GM12801 (cell line): ENCODE data around the gene ERBB4.

Experiments
- CTCF ChIP-seq: IDR thresholded peaks from one replicate; pipeline ENCODE4 v1.5.1; 2011; ENCODE audit warnings: control low read depth; ENCODE audit not compliant: insufficient read length; ENCODE audit errors: extremely low read depth

ERBB4 gene

GRCh38 chr2:212547716-212548454, 9.3 kb upstream of the ERBB4 start:
- TF ChIP-seq CTCF: no peak

- no peak for TF ChIP-seq CTCF
Observed at GRCh38 chr2:212546669-212547068, 8.1 kb upstream of the ERBB4 start.

GRCh38 chr2:212540341-212540740, 1.7 kb upstream of the ERBB4 start:
- TF ChIP-seq CTCF: no peak

- TF ChIP-seq CTCF: no peak
Observed at GRCh38 chr2:212539072-212539880, 674 bp upstream of the ERBB4 start.

- no peak for TF ChIP-seq CTCF
Observed at GRCh38 chr2:212537726-212538304, 787 bp downstream of the ERBB4 start.

GRCh38 chr2:212536817-212537725, 1.5 kb downstream of the ERBB4 start:
- no peak for TF ChIP-seq CTCF
